ENCODE results near the gene MRPL2. TPM values are rescaled to one million over a fixed set of nuclear protein-coding genes. Genes with fewer than 3 reads are reported as not detected.

The MRPL2 gene
- total and polyA plus RNA-seq, 2 of the 4 experiments (the other 2 are of a cell fraction), result 18.1 to 45.9 TPM

DNA sequence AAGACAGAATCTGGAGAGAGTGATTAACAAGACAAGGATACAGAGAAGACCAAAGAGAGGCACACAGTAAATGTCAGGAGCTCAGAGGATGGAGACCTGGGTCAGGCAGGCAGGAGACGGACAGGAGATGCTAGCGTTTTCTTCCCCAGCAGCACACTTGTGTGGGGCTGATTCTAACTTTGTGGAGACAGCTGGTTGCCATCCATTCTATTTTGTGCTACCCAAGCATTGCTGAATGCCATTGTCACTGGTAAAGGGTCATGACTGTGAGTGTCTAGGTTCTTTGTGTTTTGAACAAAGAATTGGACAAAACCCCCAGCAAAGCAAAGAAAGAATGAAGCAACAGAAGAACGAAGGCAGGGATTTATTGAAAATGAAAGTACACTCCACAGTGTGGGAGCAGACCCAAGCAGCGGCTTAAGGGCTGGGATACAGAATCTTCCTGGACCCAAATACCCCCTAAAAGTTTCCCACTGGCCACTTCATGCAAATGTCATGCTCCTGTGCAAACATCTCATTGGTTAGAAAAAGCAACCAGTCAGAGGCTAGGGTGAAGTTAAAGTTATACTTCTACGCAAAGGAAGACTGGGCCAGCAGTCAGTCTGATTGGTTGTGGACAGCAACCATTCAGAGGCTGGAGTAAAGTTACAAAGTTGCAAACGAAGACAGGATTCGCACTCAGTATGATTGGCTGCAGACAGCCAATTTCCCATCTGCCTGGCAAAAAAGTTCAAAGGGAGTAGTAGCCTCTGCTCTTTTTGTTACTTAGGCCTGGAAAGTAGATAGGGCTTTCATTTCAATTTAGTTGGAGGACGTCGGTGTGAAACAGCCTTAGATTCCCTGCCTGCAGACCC, 34.4 kb upstream of the MRPL2 start:
- Histone ChIP-seq H2AK5ac (ENCODE audit: low read depth, low read length) (peak overlapping the region; percentile 80), H3K9ac (ENCODE audit: low read depth, low read length) (peak overlapping the region; percentile 21; the same call in 1 of the 2 replicates), H2BK20ac (ENCODE audit: low read depth, low read length) (no peak overlapping the region; the same call in 1 of the 2 replicates), H3K14ac (replicated peaks; ENCODE audit: low read depth, low read length) (peak overlapping the region; percentile 80), H4K91ac (ENCODE audit: insufficient read depth, low read depth, low read length) (peak overlapping the region; percentile 83), H3K4me2 (ENCODE audit: low read depth, low read length) (peak overlapping the region; percentile 81), H2BK15ac (ENCODE audit: low read depth, low read length) (peak overlapping the region; percentile 79; the same call in 1 of the 3 replicates), H2AFZ (replicated peaks; ENCODE audit: low read length, poor library complexity) (peak overlapping the region; percentile 59), H2AK9ac (replicated peaks; ENCODE audit: low read depth, low read length, poor library complexity) (peak overlapping the region; percentile 55), H3K9me3 (ENCODE audit: control insufficient read depth, insufficient read depth, low read length) (no peaks in the 10 kb centered on the region), H4K5ac (ENCODE audit: low read depth, low read length) (peak overlapping the region; percentile 1; the same call in 1 of the 2 replicates), H4K8ac (ENCODE audit: low read depth in 2 of 2, low read length in 2 of 2) (peak overlapping the region; percentile 86 to 89), H3K56ac (ENCODE audit: extremely low read depth, insufficient read depth, low read length) (0 out of 2 replicates have a peak overlapping the region, but pooled peaks have one; percentile 7), H4K20me1 (ENCODE audit: insufficient read depth, low read length) (peaks cover 64% of the 10 kb centered on the region), H3K27me3 (ENCODE audit: control insufficient read depth, insufficient read depth, low read length) (no peaks in the 10 kb centered on the region), H3K4me1 (ENCODE audit: control insufficient read depth, insufficient read depth, low read length) (peaks cover 48% of the 10 kb centered on the region), H3K36me3 (ENCODE audit: control insufficient read depth, insufficient read depth, low read length) (no peaks in the 10 kb centered on the region), H3K18ac (ENCODE audit: low read depth, low read length) (no peak overlapping the region), H3K4ac (ENCODE audit: low read depth, low read length) (peak overlapping the region; percentile 79), H3K4me3 (ENCODE audit: insufficient read depth, low read depth, low read length) (peak overlapping the region; percentile 4; the same call in 1 of the 2 replicates), H2BK120ac (ENCODE audit: low read depth, low read length) (no peak overlapping the region), H3K79me1 (ENCODE audit: low read depth in 1 of 2, low read length in 2 of 2) (peaks cover 40 to 90% of the 10 kb centered on the region in 2 experiments), H2BK5ac (ENCODE audit: low read depth, low read length, poor library complexity, severe bottlenecking) (peak overlapping the region; percentile 25), H3K23ac (ENCODE audit: low read depth, low read length) (peak overlapping the region; percentile 78), H3K27ac (ENCODE audit: insufficient read depth, low read length) (peak overlapping the region; percentile 30), H3K9me1 (ENCODE audit: insufficient read depth, low read length) (peaks cover 26% of the 10 kb centered on the region)
- intact Hi-C loops (cut with micrococcal nuclease), result no loop called here
- TF ChIP-seq BHLHE40 (IDR thresholded peaks at IDR 0.05; ENCODE audit: low read depth, low read length), result no peak
- TF ChIP-seq SMC3 (IDR thresholded peaks at IDR 0.05; ENCODE audit: low read depth, low read length), result no peak
- TF ChIP-seq FOS (IDR thresholded peaks at IDR 0.05; ENCODE audit: low read depth, low read length), result no peak
- no peak for TF ChIP-seq CHD1 (IDR thresholded peaks at IDR 0.05; ENCODE audit: low read depth, low read length)
- TF ChIP-seq MAZ (IDR thresholded peaks at IDR 0.05; ENCODE audit: borderline replicate concordance, low read depth, low read length), result no peak
- TF ChIP-seq CEBPB (IDR thresholded peaks at IDR 0.05; ENCODE audit: low read depth, low read length), result no peak
- TF ChIP-seq NFE2L2 (IDR thresholded peaks at IDR 0.05; ENCODE audit: low read depth, low read length), result no peak
- TF ChIP-seq, protein P1, sequence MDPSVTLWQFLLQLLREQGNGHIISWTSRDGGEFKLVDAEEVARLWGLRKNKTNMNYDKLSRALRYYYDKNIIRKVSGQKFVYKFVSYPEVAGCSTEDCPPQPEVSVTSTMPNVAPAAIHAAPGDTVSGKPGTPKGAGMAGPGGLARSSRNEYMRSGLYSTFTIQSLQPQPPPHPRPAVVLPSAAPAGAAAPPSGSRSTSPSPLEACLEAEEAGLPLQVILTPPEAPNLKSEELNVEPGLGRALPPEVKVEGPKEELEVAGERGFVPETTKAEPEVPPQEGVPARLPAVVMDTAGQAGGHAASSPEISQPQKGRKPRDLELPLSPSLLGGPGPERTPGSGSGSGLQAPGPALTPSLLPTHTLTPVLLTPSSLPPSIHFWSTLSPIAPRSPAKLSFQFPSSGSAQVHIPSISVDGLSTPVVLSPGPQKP (IDR thresholded peaks at IDR 0.05; ENCODE audit: borderline replicate concordance, low read depth, low read length), result no peak
- TF ChIP-seq, protein P2, sequence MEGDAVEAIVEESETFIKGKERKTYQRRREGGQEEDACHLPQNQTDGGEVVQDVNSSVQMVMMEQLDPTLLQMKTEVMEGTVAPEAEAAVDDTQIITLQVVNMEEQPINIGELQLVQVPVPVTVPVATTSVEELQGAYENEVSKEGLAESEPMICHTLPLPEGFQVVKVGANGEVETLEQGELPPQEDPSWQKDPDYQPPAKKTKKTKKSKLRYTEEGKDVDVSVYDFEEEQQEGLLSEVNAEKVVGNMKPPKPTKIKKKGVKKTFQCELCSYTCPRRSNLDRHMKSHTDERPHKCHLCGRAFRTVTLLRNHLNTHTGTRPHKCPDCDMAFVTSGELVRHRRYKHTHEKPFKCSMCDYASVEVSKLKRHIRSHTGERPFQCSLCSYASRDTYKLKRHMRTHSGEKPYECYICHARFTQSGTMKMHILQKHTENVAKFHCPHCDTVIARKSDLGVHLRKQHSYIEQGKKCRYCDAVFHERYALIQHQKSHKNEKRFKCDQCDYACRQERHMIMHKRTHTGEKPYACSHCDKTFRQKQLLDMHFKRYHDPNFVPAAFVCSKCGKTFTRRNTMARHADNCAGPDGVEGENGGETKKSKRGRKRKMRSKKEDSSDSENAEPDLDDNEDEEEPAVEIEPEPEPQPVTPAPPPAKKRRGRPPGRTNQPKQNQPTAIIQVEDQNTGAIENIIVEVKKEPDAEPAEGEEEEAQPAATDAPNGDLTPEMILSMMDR (conservative IDR thresholded peaks at IDR 0.05; ENCODE audit: low read depth, low read length), result no peak
- no peak for TF ChIP-seq MXI1 (IDR thresholded peaks at IDR 0.05; ENCODE audit: borderline replicate concordance, low read depth, low read length)
- no peak for TF ChIP-seq RCOR1 (IDR thresholded peaks at IDR 0.05; ENCODE audit: insufficient replicate concordance, low read length)
- ChIA-PET CTCF (no interaction called here), POLR2A (ENCODE audit: unreplicated experiment) (no interaction called here)
- dilution Hi-C loops (cut with HindIII; ENCODE audit: low sequenced_read_pairs, unreplicated experiment), result no loop called here
- ATAC-seq (ENCODE audit: low read depth) (0 out of 2 replicates have a peak, but pooled peaks have one; percentile 2), DNase-seq (peak; percentile 57)
- in situ Hi-C loops (cut with MboI; ENCODE audit: low sequenced_read_pairs), result no loop called here
- no TSS peak for BruUV-seq (replicated peaks)
- WGBS, 2 experiments (ENCODE audit: extremely low coverage in 2 of 2, insufficient read length in 1 of 2), result 67% methylated on average over 2 of the region's 9 CpGs; no CpG with 5 or more reads in 1 of the 2 experiments
